Esophagus muscularis mucosa (tissue), 3 donors: ENCODE results near the gene PTAR1.

ENCODE experiments used
- CTCF ChIP-seq, 3 experiments: fragments of 200-600 bp in 2 of 3; fragments of 450-650 bp in 1 of 3; sonication (generic) in 2 of 3; IDR thresholded peaks; one replicate each; pipeline ENCODE4 v1.5.1; 2017 to 2019; ENCODE audit warnings: antibody characterized with exemption in 3 of 3, mild to moderate bottlenecking in 2 of 3, moderate library complexity in 1 of 3
- POLR2A ChIP-seq: fragments of 450-650 bp; IDR thresholded peaks from one replicate; pipeline ENCODE4 v1.6.1; 2017; ENCODE audit warnings: antibody characterized with exemption, moderate library complexity, mild to moderate bottlenecking, low read depth

GRCh38 chr9:69731348-69731747 lies 28.5 kb downstream of the PTAR1 start:
- TF ChIP-seq CTCF (IDR thresholded peaks at IDR 0.05) (no peak), POLR2A (no peak)
